Muscle of leg (tissue), 11 donors: ENCODE results near the gene CETP. TPM values are rescaled to one million over a fixed set of nuclear protein-coding genes. Genes with fewer than 3 reads are reported as not detected.
A peak's percentile ranks its signal among the peaks of the same experiment; 100 is the strongest.

Experiments
- DNase-seq: peaks from one replicate; pipeline ENCODE4 v3.0.0; 2013
- H3K27ac ChIP-seq: one replicate; pipeline ENCODE4 v1.5.1; 2013; ENCODE audit warnings: mild to moderate bottlenecking, low read length, control low read depth
- H3K27me3 ChIP-seq: one replicate; pipeline ENCODE4 v1.6.1; 2013; ENCODE audit warnings: low read length; ENCODE audit not compliant: control insufficient read depth, insufficient read depth
- H3K36me3 ChIP-seq: one replicate; pipeline ENCODE4 v1.6.1; 2013; ENCODE audit warnings: low read length; ENCODE audit not compliant: control insufficient read depth, insufficient read depth
- H3K4me1 ChIP-seq: one replicate; pipeline ENCODE4 v1.6.1; 2013; ENCODE audit warnings: low read length; ENCODE audit not compliant: control insufficient read depth, insufficient read depth
- H3K4me3 ChIP-seq: one replicate; pipeline ENCODE4 v1.5.1; 2013; ENCODE audit warnings: low read length, control low read depth
- H3K9me3 ChIP-seq: replicated peaks from 2 replicates; pipeline ENCODE4 v1.6.1; 2013; ENCODE audit warnings: low read depth, low read length; ENCODE audit not compliant: control insufficient read depth
- WGBS: methylation state at CpG from one replicate; pipeline ENCODE4 v1.1.5; 2013; ENCODE audit warnings: missing lambda C conversion rate; ENCODE audit not compliant: insufficient coverage; 5-methylcytosine and 5-hydroxymethylcytosine counted together
- polyA plus RNA-seq, 8 donors: library from polyadenylated mRNA; unstranded; fragments of 120-200 nt; gene quantifications; one replicate each; pipeline versions ENCODE4 v1.2.1 to v1.2.3, GENCODE V29; 2013; ENCODE audit warnings: inconsistent platforms in 1 of 8, low replicate concordance in 1 of 8; ENCODE audit not compliant: insufficient read length in 8 of 8, insufficient read depth in 1 of 8
- total RNA-seq: library from RNA; stranded (reverse); fragments of 120-200 nt; gene quantifications from one replicate; pipeline ENCODE4 v1.2.4, GENCODE V29; 2013

The CETP gene
- total and polyA plus RNA-seq, 9 donors: 4.7 to 9.6 (median 6.4) TPM

DNA sequence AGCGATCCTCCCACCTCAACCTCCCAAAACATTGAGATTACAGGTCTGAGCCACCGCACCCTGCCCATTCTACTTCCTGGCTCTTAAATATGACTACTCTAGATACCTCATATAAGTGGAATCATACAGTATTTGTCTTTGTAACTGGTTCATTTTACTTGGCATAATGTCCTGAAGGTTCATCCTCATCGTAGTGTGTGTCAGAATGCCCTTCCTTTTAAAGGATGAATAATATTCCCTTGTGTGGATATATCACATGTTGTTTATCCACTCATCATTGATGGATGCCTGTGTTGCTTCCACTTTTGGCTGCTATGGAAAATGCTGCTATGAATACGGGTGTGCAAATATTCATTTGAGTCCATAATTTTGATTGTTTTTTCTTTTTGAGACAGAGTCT is 5.7 kb upstream of the CETP start:
- Histone ChIP-seq H3K36me3 (no peaks in the 10 kb centered on the region), H3K9me3 (no peaks in the 10 kb centered on the region), H3K27me3 (no peaks in the 10 kb centered on the region), H3K4me3 (no peak overlapping the region), H3K27ac (no peak overlapping the region), H3K4me1 (peaks cover 11% of the 10 kb centered on the region)
- WGBS: 80% methylated on average over 1 of the region's 4 CpGs
- no peak for DNase-seq

GRCh38 chr16:56956756-56957155 is 5.0 kb upstream of the CETP start:
- Histone ChIP-seq H3K27me3 (no peaks in the 10 kb centered on the region), H3K36me3 (no peaks in the 10 kb centered on the region), H3K4me1 (peaks cover 15% of the 10 kb centered on the region), H3K4me3 (no peak overlapping the region), H3K9me3 (no peaks in the 10 kb centered on the region), H3K27ac (no peak overlapping the region)
- WGBS: no CpG with 5 or more reads among the region's 4 CpGs
- DNase-seq: no peak

- Histone ChIP-seq H3K4me3 (no peak overlapping the region), H3K27ac (peak overlapping the region; percentile 42), H3K27me3 (no peaks in the 10 kb centered on the region), H3K4me1 (peaks cover 37% of the 10 kb centered on the region), H3K36me3 (no peaks in the 10 kb centered on the region), H3K9me3 (no peaks in the 10 kb centered on the region)
- no peak for DNase-seq
- 81% methylated on average over 9 of the region's 13 CpGs for WGBS
Observed at GRCh38 chr16:56960681-56961281, 969 bp upstream of the CETP start.

GRCh38 chr16:56961386-56961785 is 364 bp upstream of the CETP start:
- Histone ChIP-seq H3K4me1 (peaks cover 37% of the 10 kb centered on the region), H3K4me3 (no peak overlapping the region), H3K36me3 (no peaks in the 10 kb centered on the region), H3K27ac (peak overlapping the region; percentile 79), H3K9me3 (no peaks in the 10 kb centered on the region), H3K27me3 (no peaks in the 10 kb centered on the region)
- WGBS: 76% methylated on average over 2 of the region's 3 CpGs
- no peak for DNase-seq

DNA sequence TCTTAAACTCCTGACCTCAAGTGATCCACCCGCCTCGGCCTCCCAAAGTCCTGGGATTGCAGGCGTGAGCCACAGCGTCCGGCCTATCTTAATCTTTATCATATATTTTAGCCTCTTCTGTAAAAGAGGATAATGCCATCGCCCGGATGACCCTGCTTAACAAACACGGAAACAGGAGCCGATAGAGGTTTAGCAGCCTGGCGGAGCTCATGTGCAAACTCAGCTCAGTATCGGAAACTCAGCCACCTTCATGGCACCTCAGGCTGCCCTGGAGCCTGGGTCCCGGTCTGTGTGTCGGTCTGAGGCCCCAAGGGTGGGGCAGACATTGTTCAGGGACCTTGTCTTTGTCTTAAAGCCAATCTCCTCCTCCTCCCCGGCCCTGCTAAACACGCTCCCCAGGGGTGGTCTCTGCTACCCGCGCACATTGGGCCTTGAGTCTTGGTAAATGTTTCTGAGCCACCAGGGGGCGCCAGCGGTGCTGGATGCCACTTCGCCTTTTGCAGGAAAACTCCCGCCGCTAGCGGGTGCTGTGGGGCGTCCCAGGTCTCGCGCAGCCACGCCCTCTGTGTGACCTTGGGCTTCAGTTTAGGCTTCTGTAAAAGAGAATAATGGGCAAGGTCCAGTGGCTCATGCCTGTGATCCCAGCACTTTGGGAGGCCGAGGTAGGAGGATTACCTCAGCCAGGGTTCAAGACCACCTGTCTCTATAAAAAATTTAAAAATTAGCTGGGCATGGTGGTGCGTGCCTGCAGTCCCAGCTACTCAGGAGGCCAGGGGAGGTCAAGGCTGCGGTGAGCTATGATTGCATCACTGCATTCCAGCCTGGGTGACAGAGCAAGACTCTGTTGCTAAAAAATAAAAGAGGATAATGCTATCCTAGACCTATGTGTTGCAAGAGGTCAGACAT is 2.7 kb downstream of the CETP start:
- WGBS: 41% methylated on average over 29 of the region's 30 CpGs
- peak; percentile 76 for DNase-seq
- H3K4me3 ChIP-seq: no peak overlapping the region
- H3K36me3 ChIP-seq: no peaks in the 10 kb centered on the region
- H3K27ac ChIP-seq: no peak overlapping the region
- H3K4me1 ChIP-seq: peaks cover 35% of the 10 kb centered on the region
- no peaks in the 10 kb centered on the region for H3K27me3 ChIP-seq
- no peaks in the 10 kb centered on the region for H3K9me3 ChIP-seq

- no peak for DNase-seq
- H3K27ac ChIP-seq: peak overlapping the region; percentile 1
- H3K4me1 ChIP-seq: peaks cover 35% of the 10 kb centered on the region
- H3K27me3 ChIP-seq: no peaks in the 10 kb centered on the region
- no peak overlapping the region for H3K4me3 ChIP-seq
- 77% methylated on average over 6 of the region's 12 CpGs for WGBS
- H3K9me3 ChIP-seq: no peaks in the 10 kb centered on the region
- H3K36me3 ChIP-seq: no peaks in the 10 kb centered on the region
Observed at GRCh38 chr16:56965149-56966092, 3.7 kb downstream of the CETP start.

- peak; percentile 85 for DNase-seq
Observed at GRCh38 chr16:56966093-56966475, 4.3 kb downstream of the CETP start.

GRCh38 chr16:56967733-56968132 is 6.0 kb downstream of the CETP start:
- no peaks in the 10 kb centered on the region for H3K36me3 ChIP-seq
- peaks cover 22% of the 10 kb centered on the region for H3K4me1 ChIP-seq
- no peak overlapping the region for H3K27ac ChIP-seq
- H3K9me3 ChIP-seq: no peaks in the 10 kb centered on the region
- WGBS: 40% methylated on average over 1 of the region's 2 CpGs
- no peaks in the 10 kb centered on the region for H3K27me3 ChIP-seq
- H3K4me3 ChIP-seq: no peak overlapping the region
- DNase-seq: no peak

More at GRCh38 chr16:56966093-56966475, 4.3 kb downstream of the CETP start:
- 17% methylated on average over 1 of the region's 3 CpGs for WGBS
- no peaks in the 10 kb centered on the region for H3K27me3 ChIP-seq
- H3K36me3 ChIP-seq: no peaks in the 10 kb centered on the region
- H3K4me3 ChIP-seq: no peak overlapping the region
- H3K9me3 ChIP-seq: no peaks in the 10 kb centered on the region
- peak overlapping the region; percentile 1 for H3K27ac ChIP-seq
- H3K4me1 ChIP-seq: peaks cover 28% of the 10 kb centered on the region

- WGBS: 96% methylated on average over 7 of the region's 7 CpGs
- Histone ChIP-seq H3K36me3 (no peaks in the 10 kb centered on the region), H3K27ac (no peak overlapping the region), H3K9me3 (no peaks in the 10 kb centered on the region), H3K4me3 (no peak overlapping the region), H3K4me1 (peaks cover 16% of the 10 kb centered on the region), H3K27me3 (no peaks in the 10 kb centered on the region)
- DNase-seq: no peak
Observed at GRCh38 chr16:56969769-56970168, 8.0 kb downstream of the CETP start.
